ENCODE results near the gene LYPD1. TPM values are rescaled to one million over a fixed set of nuclear protein-coding genes. Genes with fewer than 3 reads are reported as not detected.

The LYPD1 gene
- total RNA-seq, 1 experiment from 2014 or later: 5.1 TPM

DNA sequence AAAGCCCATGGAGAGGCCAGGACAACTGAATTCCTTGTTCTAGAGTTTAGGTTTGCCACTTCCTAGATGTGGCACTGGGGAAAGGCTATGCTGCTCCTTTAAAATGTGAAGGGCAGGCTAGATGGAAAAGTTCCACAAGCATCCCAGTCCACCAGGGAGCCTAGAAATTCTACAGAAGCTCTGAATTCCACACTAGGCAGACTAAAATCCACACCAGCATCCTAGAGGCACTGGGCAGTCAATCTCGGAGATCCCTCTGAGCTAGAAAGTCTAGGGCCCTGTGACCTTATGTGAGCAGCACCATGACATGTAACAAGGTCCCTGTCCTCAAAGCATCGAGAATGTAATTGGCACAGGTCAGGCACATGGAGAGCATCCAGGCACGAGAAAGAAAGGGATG lies 71.5 kb downstream of the LYPD1 start:
- ChIA-PET CTCF (no interaction called here), POLR2A (ENCODE audit: unreplicated experiment) (no interaction called here)
- Histone ChIP-seq H4K20me1 (ENCODE audit: insufficient read depth) (no peaks in the 10 kb centered on the region; the same call in 1 of the 2 replicates), H3K4me3 (no peak overlapping the region), H3F3A (ENCODE audit: insufficient read depth, low read depth) (no peaks in the 10 kb centered on the region), H3K4me1 (replicated peaks; ENCODE audit: insufficient read depth) (no peaks in the 10 kb centered on the region), H3K9me2 (ENCODE audit: insufficient read depth) (no peaks in the 10 kb centered on the region), H3K4me2 (no peak overlapping the region), H3K36me3 (ENCODE audit: low read depth) (0 out of 2 replicates have a peak, but pooled peaks cover 2% of the 10 kb centered on the region), H2AFZ (no peak overlapping the region), H3K79me2 (ENCODE audit: low read depth) (peaks cover 20% of the 10 kb centered on the region), H3K27ac (no peak overlapping the region), H3K9me3 (ENCODE audit: insufficient read depth, low read depth) (no peaks in the 10 kb centered on the region), H3K27me3 (ENCODE audit: insufficient read depth, low read depth) (no peaks in the 10 kb centered on the region)
- no peak for DNase-seq
- no TSS peak for BruUV-seq (replicated peaks)
- TF ChIP-seq EZH2 (IDR thresholded peaks at IDR 0.05; ENCODE audit: low read depth) (no peak), CTCF (conservative IDR thresholded peaks at IDR 0.05) (no peak)
- intact Hi-C loops (cut with micrococcal nuclease; ENCODE audit: unreplicated experiment): no loop called here

DNA sequence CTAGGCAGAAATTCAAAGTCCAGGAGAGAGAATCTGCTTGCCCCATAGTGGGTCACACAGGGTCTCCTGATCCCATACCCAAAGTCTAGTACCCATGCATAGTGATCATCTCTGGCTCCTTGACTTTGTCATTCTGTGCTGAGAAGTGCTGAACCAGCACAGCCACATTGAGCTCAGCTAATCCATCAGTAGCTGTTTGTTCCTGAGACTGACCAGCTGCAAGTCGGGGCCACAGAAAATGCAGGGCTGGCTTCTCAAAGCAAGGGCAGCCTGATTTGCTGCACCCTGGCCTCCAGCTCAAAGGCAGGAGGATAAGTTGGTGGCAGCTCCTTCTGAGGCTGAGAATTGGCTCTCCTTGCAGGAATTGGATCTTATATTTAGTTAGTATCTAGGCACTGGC lies 72.2 kb downstream of the LYPD1 start:
- Histone ChIP-seq H3K9me2 (ENCODE audit: insufficient read depth) (no peaks in the 10 kb centered on the region), H3K4me3 (no peak overlapping the region), H3K4me2 (no peak overlapping the region), H2AFZ (no peak overlapping the region), H4K20me1 (ENCODE audit: insufficient read depth) (no peaks in the 10 kb centered on the region; the same call in 1 of the 2 replicates), H3K27me3 (ENCODE audit: insufficient read depth, low read depth) (no peaks in the 10 kb centered on the region), H3F3A (ENCODE audit: insufficient read depth, low read depth) (no peaks in the 10 kb centered on the region), H3K36me3 (ENCODE audit: low read depth) (0 out of 2 replicates have a peak, but pooled peaks cover 4% of the 10 kb centered on the region), H3K4me1 (replicated peaks; ENCODE audit: insufficient read depth) (no peaks in the 10 kb centered on the region), H3K27ac (no peak overlapping the region), H3K79me2 (ENCODE audit: low read depth) (peaks cover 15% of the 10 kb centered on the region; the same call in 1 of the 2 replicates), H3K9me3 (ENCODE audit: insufficient read depth, low read depth) (no peaks in the 10 kb centered on the region)
- TF ChIP-seq CTCF (conservative IDR thresholded peaks at IDR 0.05): no peak
- TF ChIP-seq EZH2 (IDR thresholded peaks at IDR 0.05; ENCODE audit: low read depth): no peak
- no peak for DNase-seq
- intact Hi-C loops (cut with micrococcal nuclease; ENCODE audit: unreplicated experiment): no loop called here
- ChIA-PET POLR2A (ENCODE audit: unreplicated experiment) (no interaction called here), CTCF (no interaction called here)
- BruUV-seq (replicated peaks): no TSS peak

DNA sequence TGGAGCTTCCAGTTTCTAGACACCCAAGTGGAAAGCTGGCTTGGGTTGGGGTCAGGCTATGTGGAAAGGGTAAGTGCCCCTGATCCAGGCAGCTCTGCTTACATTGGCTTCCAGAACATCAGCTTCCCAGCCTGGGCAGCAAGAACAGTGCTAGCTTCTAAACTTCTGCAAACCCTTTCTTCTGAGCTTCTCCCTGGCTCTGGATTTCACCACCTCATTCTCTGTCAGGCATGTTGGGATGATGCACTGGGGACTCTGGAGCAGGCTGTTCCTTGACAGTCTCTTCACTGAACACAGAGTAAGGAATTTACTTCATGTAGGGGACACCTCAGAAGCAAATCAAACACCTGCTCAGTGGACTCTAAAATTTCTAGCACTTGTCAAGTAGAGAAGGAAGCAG lies 72.8 kb downstream of the LYPD1 start:
- H3K79me2 ChIP-seq (ENCODE audit: low read depth): peaks cover 21% of the 10 kb centered on the region; the same call in 1 of the 2 replicates
- 0 out of 2 replicates have a peak, but pooled peaks cover 4% of the 10 kb centered on the region for H3K36me3 ChIP-seq (ENCODE audit: low read depth)
- ChIA-PET CTCF (no interaction called here), POLR2A (ENCODE audit: unreplicated experiment) (no interaction called here)
- no peaks in the 10 kb centered on the region for H3K9me2 ChIP-seq (ENCODE audit: insufficient read depth)
- no peaks in the 10 kb centered on the region for H3K4me1 ChIP-seq (replicated peaks; ENCODE audit: insufficient read depth)
- TF ChIP-seq EZH2 (IDR thresholded peaks at IDR 0.05; ENCODE audit: low read depth) (no peak), CTCF (conservative IDR thresholded peaks at IDR 0.05) (no peak)
- H4K20me1 ChIP-seq (ENCODE audit: insufficient read depth): no peaks in the 10 kb centered on the region
- BruUV-seq (replicated peaks): no TSS peak
- no peaks in the 10 kb centered on the region for H3K27me3 ChIP-seq (ENCODE audit: insufficient read depth, low read depth)
- H3K27ac ChIP-seq: no peak overlapping the region
- no peaks in the 10 kb centered on the region; the same call in 1 of the 2 replicates for H3F3A ChIP-seq (ENCODE audit: insufficient read depth, low read depth)
- intact Hi-C loops (cut with micrococcal nuclease; ENCODE audit: unreplicated experiment): no loop called here
- DNase-seq: no peak
- H2AFZ ChIP-seq: no peak overlapping the region
- no peak overlapping the region for H3K4me3 ChIP-seq
- no peaks in the 10 kb centered on the region for H3K9me3 ChIP-seq (ENCODE audit: insufficient read depth, low read depth)
- H3K4me2 ChIP-seq: no peak overlapping the region

All from PC-9 (cell line).